Measurements from ENCODE around the gene MZF1. TPM values are rescaled to one million over a fixed set of nuclear protein-coding genes. Genes with fewer than 3 reads are reported as not detected.
"Not testable (repeated sequence)": the region's sequence is repeated elsewhere in the genome, so short reads cannot be mapped to it uniquely, and the experiment has no call there.

The MZF1 gene
- total RNA-seq: 10 to 100 TPM; 20.0 to 20.6 TPM

DNA sequence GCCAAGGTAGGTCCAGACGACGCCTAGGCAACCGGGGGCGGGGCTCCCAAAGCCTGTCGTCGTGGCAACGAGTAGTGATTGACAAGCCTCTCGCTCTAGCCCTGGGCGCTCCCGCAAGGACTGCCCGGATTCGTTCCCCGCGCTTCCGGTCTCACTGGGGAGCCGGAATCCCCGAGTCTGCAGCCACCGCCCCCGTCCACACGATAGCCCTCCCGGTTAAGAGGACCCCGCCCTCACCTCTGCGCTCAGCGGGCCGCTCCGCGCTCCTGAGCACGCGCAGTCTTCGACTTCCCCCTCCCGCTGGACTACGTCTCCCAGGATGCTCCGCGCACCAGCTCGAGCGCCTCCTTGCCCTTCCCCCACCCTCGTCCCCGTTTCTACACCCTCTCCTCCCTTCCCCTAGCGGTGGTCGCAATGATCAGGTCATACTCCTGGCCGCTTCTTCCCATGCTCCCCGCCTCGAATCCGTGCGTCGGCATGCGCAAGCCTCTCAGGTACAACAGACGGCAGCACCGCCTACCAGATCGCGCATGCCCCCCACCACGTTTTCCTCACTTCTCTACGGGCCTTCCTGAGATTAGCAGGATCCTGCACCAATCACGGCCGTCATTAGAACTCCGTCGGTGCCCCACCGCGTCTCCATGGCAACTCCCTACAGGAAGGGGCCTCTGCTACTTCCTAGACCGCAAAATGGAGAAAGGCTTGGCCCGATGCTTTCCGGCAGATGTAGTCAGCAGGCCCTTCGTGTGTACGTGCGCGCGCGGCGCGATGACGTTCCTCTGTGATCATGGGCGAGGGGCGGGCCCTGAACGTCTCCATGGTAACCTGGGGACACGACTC, at the start of gene MZF1:
MZF1 (minus strand) TSS at position 518 of the 840 bp plus-strand sequence. CDS start 1,946 bp downstream, outside the sequence.
- Mint-ChIP-seq H3K4me3 (peak within 1 kb of the TSS; percentile 86), H3K4me1 (ENCODE audit: low read depth) (peaks cover 43% of the 10 kb centered on the region), H3K9me3 (ENCODE audit: insufficient read depth) (no peaks in the 10 kb centered on the region), H3K27me3 (ENCODE audit: low read depth) (no peaks in the 10 kb centered on the region), H3K36me3 (ENCODE audit: low read depth) (peaks cover 25% of the 10 kb centered on the region), H3K27ac (peak within 1 kb of the TSS; percentile 99)
- DNase-seq (peak; percentile 100), ATAC-seq (peak; percentile 62)
- ChIA-PET POLR2A (interaction anchor here (0.7 to 2.3 kb wide), 2 partner anchors 11 to 18 kb away, joined by 3 to 14 read pairs; partner anchors contain the start of gene CHMP2A), CTCF (interaction anchor here (2.0 kb wide), 1 partner anchor 8 kb away, joined by 8 read pairs; no protein-coding TSS in a partner anchor)

DNA sequence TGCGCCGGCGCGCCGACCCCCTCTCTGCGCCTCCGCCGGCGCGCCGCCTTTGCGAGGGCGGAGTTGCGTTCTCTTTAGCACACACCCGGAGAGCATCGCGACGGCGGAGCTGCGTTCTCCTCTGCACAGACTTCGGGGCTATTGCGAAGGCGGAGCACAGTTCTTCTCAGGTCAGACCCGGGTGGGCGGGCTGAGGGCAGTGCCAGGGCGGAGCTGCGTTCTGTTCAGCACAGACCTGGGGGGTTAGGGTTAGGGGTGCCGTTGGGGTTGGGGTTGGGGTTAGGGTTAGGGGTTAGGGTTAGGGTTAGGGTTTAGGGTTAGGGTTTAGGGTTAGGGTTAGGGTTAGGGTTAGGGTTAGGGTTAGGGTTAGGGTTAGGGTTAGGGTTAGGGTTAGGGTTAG, 34.1 kb upstream of the MZF1 start:
- H3K27me3 Mint-ChIP-seq (ENCODE audit: low read depth); H3K4me3 Mint-ChIP-seq; ATAC-seq; POLR2A ChIA-PET; H3K27ac Mint-ChIP-seq; H3K9me3 Mint-ChIP-seq (ENCODE audit: insufficient read depth); CTCF ChIA-PET; H3K4me1 Mint-ChIP-seq (ENCODE audit: low read depth); DNase-seq; H3K36me3 Mint-ChIP-seq (ENCODE audit: low read depth): not testable (repeated sequence)

DNA sequence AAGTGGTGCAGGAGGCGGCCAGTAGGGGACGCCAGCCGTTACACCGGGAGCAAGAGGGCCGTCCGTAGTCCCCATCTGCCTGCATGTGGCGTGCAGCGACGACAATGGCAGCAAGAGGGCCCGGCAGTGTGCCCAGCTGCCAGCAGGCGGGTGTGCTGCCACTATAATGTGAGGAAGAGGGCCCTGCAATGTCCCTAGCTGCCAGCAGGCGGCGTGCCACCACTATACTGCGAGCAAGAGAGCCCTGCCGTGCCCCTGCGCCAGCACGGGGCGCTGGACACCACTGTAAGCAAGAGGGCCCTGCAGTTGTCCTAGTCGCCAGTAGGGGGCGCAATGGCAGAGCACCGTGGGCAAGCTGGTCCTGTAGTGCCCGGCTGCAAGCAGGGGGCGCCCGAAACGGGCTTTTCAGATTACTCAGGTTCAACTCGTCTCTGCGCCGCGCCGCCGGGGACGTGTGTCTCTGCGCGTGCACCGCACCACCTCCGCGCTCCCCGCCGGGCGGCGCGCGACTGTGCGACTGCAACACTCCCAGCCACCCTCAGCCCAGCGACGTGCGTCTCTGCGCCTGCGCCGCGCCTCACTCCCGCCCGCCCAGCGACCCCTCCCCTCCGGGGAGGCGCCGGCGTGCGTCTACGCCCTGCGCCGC, 33.2 kb upstream of the MZF1 start:
- DNase-seq; H3K27ac Mint-ChIP-seq; POLR2A ChIA-PET; H3K36me3 Mint-ChIP-seq (ENCODE audit: low read depth); H3K27me3 Mint-ChIP-seq (ENCODE audit: low read depth); H3K4me1 Mint-ChIP-seq (ENCODE audit: low read depth); H3K4me3 Mint-ChIP-seq; CTCF ChIA-PET; H3K9me3 Mint-ChIP-seq (ENCODE audit: insufficient read depth); ATAC-seq: not testable (repeated sequence)

DNA sequence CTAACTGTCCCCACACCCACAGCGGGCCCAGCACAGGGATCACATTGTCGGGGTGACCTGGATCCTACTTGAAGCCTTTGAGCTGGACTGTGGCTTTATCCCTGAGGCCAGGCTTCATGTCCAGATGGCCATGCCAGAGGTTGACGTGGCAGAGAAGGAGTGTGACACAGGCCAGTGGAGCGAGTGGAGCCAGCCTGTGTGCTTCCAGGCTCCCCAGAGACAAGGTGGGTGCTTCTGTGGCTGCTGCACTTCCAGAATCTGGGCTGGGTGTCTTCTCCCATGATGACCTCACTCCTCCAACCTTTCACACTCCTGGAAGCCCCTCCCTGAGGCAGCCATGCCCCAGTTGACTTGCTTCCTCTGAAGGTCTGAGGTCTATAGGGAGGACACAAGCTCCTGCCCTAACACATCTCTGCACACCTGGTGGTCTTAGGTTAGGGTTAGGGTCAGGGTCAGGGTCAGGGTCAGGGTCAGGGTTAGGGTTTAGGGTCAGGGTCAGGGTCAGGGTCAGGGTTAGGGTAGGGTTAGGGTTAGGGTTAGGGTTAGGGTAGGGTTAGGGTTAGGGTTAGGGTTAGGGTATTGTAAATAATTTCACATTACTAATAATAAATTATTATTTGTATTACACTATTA, 13.1 kb upstream of the MZF1 start:
- H3K27me3 Mint-ChIP-seq (ENCODE audit: low read depth): no peaks in the 10 kb centered on the region
- ChIA-PET CTCF (no interaction called here), POLR2A (no interaction called here)
- ATAC-seq: peak; percentile 32
- no peaks in the 10 kb centered on the region for H3K9me3 Mint-ChIP-seq (ENCODE audit: insufficient read depth)
- no peak overlapping the region for H3K27ac Mint-ChIP-seq
- H3K36me3 Mint-ChIP-seq (ENCODE audit: low read depth): peaks cover 13% of the 10 kb centered on the region
- DNase-seq: no peak
- no peak overlapping the region for H3K4me3 Mint-ChIP-seq
- peaks cover 3% of the 10 kb centered on the region for H3K4me1 Mint-ChIP-seq (ENCODE audit: low read depth)

DNA sequence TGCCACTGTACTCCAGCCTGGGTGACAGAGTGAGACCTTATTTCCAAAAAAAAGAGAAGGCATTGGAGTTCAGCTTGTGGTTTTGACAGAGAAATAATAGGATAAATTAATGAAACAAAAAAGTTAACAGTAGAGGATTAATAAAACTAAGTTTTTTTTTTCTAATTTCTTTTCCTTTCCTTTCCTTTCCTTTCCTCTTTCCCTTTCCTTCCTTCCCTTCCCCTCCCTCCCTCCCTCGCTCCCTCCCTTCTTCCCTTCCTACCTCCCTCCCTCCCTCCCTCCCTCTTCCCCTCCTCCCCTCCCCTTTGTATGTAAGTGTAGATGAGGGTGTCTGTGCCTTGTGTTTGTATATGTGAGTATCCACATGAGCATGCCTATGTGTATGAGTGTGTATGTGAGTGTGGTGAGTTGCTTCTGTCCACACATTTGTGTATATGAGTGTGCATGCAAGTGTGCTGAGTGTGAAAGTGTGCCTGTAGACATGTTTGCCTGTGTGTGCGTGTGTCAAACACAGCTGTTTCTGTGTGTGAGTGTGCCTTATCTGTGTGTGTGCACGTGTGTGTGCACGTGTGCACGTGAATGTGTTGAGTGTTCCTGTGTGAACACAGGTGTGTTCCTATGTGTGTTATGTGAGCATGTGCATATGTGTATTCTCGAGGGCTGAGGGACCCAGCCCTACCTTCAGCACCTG, 12.5 kb upstream of the MZF1 start:
- no peaks in the 10 kb centered on the region for H3K9me3 Mint-ChIP-seq (ENCODE audit: insufficient read depth)
- ChIA-PET CTCF (interaction anchor here (1.0 kb wide), 1 partner anchor 65 kb away, joined by 5 read pairs; the partner anchor contains the start of gene ZBTB45), POLR2A (no interaction called here)
- ATAC-seq (no peak), DNase-seq (no peak)
- H3K36me3 Mint-ChIP-seq (ENCODE audit: low read depth): peaks cover 15% of the 10 kb centered on the region
- H3K27ac Mint-ChIP-seq: no peak overlapping the region
- no peak overlapping the region for H3K4me3 Mint-ChIP-seq
- H3K4me1 Mint-ChIP-seq (ENCODE audit: low read depth): peaks cover 9% of the 10 kb centered on the region
- no peaks in the 10 kb centered on the region for H3K27me3 Mint-ChIP-seq (ENCODE audit: low read depth)

DNA sequence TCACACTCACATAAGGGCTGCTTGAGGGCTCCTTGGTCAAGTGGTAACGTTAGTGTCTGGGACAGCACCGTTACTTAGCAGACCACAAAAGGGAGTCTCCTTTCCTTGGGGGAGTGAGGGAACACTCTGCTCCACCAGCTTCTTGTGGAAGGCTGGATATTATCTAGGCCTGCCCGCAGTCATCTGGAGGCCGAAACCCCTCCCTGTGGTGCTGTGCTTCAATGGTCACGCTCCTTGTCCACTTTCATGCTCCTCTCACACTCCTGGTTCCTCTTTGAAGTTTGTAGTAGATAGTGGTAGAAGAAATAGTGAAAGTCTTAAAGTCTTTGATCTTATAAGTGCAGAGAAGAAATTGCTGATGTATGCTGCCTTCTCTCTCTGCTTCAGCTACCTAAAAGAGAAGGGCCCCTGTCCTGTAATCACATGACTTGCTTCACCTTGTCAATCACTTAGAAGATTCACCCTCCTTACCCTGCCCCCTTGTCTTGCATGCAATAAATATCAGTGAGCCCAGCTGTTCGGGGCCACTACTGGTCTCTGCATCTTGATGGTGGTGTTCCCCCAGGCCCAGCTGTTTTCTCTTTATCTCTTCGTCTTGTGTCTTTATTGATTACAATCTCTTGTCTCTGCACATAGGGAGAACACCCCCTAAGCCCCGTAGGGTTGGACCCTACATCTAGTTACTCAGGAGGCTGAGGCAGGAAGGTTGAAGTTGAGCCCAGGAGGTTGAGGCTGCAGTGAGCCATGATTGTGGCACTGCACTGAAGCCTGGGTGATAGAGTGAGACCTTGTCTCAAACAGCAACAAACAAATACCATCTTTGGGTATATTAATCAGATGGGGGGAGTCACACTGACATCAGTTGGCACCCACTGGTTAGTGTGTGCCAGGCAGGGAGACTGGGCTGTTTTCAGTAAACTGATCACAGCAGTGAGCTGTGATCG, 11.6 kb upstream of the MZF1 start:
- CTCF ChIA-PET: interaction anchor here (1.0 kb wide), 1 partner anchor 65 kb away, joined by 5 read pairs; the partner anchor contains the start of gene ZBTB45

DNA sequence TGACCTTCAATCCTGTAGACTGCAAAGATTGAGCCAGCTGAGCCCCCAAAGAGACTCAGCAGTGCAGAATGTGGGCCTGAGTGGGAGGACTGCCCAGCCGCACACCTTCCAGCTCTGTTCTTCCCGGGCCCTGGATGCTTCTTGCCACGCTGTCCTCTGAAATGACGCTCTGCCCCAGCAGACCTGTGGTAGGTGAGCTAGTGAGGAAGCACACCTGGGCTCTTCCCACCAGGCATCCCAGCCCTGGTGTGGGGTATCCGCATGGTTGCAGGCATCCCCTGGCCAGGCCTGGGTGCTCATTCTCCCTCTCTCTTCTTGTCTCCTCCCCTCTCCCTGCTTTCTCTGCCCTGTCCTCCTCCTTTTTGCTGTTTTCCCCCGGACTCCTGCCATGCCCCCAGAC, 9.8 kb upstream of the MZF1 start:
- H3K27me3 Mint-ChIP-seq (ENCODE audit: low read depth): no peaks in the 10 kb centered on the region
- peaks cover 15% of the 10 kb centered on the region for H3K36me3 Mint-ChIP-seq (ENCODE audit: low read depth)
- POLR2A ChIA-PET: interaction anchor here (1.1 kb wide), 1 partner anchor 102 kb away, joined by 3 read pairs; no protein-coding TSS in a partner anchor
- no peak for DNase-seq
- no peak overlapping the region for H3K27ac Mint-ChIP-seq
- ATAC-seq: no peak
- no peaks in the 10 kb centered on the region for H3K9me3 Mint-ChIP-seq (ENCODE audit: insufficient read depth)
- peaks cover 17% of the 10 kb centered on the region for H3K4me1 Mint-ChIP-seq (ENCODE audit: low read depth)
- no peak overlapping the region for H3K4me3 Mint-ChIP-seq
- CTCF ChIA-PET: interaction anchor here (1.1 kb wide), 1 partner anchor 62 kb away, joined by 4 read pairs; no protein-coding TSS in a partner anchor

More for the DNA sequence above, 11.6 kb upstream of the MZF1 start:
- Mint-ChIP-seq H3K27ac (no peak overlapping the region), H3K36me3 (ENCODE audit: low read depth) (peaks cover 15% of the 10 kb centered on the region), H3K27me3 (ENCODE audit: low read depth) (no peaks in the 10 kb centered on the region), H3K4me3 (no peak overlapping the region), H3K4me1 (ENCODE audit: low read depth) (peaks cover 9% of the 10 kb centered on the region), H3K9me3 (ENCODE audit: insufficient read depth) (no peaks in the 10 kb centered on the region)
- POLR2A ChIA-PET: no interaction called here
- DNase-seq (no peak), ATAC-seq (no peak)

DNA sequence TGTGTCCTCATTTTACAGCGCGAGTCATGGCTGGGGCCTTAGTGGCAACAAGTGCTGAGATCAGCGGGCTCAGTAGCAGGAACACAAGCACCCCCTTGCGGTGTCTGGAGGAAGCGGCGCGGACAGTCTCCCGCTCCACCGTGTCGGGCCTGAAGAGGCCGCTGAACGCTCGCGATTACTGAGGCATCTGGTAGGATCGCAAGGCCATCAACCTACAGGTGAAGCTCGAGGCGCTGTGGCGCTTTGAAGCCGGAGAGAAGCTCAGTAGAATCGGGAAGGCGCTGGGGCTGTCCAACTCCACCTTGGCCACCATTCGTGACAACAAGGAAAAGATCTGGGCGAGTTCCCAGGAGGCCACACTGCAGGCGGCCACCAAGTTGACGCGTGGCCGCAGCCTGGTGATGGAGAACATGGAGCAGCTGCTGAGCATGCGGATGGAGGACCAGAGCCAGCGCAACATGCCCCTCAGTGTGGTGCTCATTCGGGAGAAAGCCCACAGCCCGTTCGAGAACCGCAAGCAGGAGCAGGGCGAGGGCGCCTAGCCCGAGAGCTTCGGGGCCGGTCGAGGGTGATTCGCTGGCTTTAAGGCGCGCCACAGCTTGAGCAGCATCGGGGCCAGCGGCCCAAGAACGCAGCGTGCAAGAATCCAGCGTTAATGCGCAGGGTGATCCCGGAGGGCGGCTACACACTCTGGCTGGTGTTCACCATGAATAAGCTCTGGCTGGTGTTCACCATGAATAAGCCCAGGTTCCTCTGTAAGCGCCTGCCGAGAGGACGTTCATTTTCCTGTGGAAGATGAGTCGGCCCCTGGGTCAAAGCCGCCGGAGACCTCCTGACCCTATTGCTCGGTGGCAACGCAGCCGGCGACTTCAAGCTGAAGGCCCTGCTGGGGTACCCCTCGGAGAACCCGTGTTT, 8.3 kb upstream of the MZF1 start:
- ChIA-PET CTCF (interaction anchor here (0.6 to 4.8 kb wide), 13 partner anchors 9 to 194 kb away, joined by 3 to 94 read pairs (median 7); partner anchors contain the start of genes CHMP2A, RPS5, TRIM28 and UBE2M), POLR2A (interaction anchor here (1.1 to 1.8 kb wide), 2 partner anchors 19 to 62 kb away, joined by 5 to 17 read pairs; partner anchors contain the start of gene ZBTB45)
- no peaks in the 10 kb centered on the region for H3K9me3 Mint-ChIP-seq (ENCODE audit: insufficient read depth)
- peak; percentile 94 for ATAC-seq
- no peak overlapping the region for H3K4me3 Mint-ChIP-seq
- peak overlapping the region; percentile 79 for H3K27ac Mint-ChIP-seq
- H3K4me1 Mint-ChIP-seq (ENCODE audit: low read depth): peaks cover 21% of the 10 kb centered on the region
- H3K36me3 Mint-ChIP-seq (ENCODE audit: low read depth): peaks cover 15% of the 10 kb centered on the region
- H3K27me3 Mint-ChIP-seq (ENCODE audit: low read depth): no peaks in the 10 kb centered on the region
- peak; percentile 95 for DNase-seq

DNA sequence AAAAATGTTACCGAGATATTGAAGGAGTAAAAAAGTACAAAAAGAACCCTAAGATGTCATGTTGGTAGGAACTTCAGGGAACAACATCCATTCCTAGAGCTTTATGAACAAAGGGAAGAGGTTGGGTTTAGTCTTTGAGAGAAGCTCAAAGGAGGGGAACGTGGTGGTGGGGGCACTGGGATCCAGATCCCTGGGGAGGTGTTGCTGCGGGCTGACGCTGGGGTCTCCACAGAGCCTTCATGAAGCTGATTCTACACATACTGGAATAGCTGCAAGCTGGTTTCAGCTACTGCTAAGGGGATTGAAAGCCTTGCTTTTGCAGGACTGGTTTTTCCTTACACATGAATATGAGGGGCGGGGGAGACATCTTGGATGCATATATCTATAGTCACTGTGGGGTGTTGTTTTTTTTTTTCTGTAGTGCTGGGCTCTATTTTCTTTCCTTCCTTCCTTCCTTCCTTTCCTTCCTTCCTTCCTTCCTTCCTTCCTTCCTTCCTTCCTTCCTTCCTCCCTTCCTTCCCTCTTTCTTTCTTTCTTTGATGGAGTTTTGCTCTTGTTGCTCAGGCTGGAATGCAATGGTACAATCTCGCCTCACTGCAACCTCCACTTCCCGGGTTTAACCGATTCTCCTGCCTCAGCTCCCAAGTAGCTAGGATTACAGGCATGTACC, 6.5 kb upstream of the MZF1 start:
- no peak for DNase-seq
- ATAC-seq: no peak
- no peaks in the 10 kb centered on the region for H3K27me3 Mint-ChIP-seq (ENCODE audit: low read depth)
- ChIA-PET POLR2A (interaction anchor here (1.8 kb wide), 1 partner anchor 60 kb away, joined by 17 read pairs; the partner anchor contains the start of gene ZBTB45), CTCF (interaction anchor here (1.4 to 4.8 kb wide), 5 partner anchors 14 to 361 kb away, joined by 5 to 94 read pairs (median 11); partner anchors contain the start of genes TRIM28 and ZBTB45)
- H3K4me1 Mint-ChIP-seq (ENCODE audit: low read depth): peaks cover 26% of the 10 kb centered on the region
- H3K9me3 Mint-ChIP-seq (ENCODE audit: insufficient read depth): no peaks in the 10 kb centered on the region
- H3K27ac Mint-ChIP-seq: no peak overlapping the region
- peaks cover 15% of the 10 kb centered on the region for H3K36me3 Mint-ChIP-seq (ENCODE audit: low read depth)
- no peak overlapping the region for H3K4me3 Mint-ChIP-seq
